Limb (tissue), 2 donors: ENCODE data around the gene UBALD1.
A peak's percentile ranks its signal among the peaks of the same experiment; 100 is the strongest.

Source experiments
- DNase-seq, 2 donors: peaks; one replicate each; pipeline ENCODE4 v3.0.0-alpha.2; 2016; ENCODE audit errors: extremely low spot score in 2 of 2

The UBALD1 gene

DNA sequence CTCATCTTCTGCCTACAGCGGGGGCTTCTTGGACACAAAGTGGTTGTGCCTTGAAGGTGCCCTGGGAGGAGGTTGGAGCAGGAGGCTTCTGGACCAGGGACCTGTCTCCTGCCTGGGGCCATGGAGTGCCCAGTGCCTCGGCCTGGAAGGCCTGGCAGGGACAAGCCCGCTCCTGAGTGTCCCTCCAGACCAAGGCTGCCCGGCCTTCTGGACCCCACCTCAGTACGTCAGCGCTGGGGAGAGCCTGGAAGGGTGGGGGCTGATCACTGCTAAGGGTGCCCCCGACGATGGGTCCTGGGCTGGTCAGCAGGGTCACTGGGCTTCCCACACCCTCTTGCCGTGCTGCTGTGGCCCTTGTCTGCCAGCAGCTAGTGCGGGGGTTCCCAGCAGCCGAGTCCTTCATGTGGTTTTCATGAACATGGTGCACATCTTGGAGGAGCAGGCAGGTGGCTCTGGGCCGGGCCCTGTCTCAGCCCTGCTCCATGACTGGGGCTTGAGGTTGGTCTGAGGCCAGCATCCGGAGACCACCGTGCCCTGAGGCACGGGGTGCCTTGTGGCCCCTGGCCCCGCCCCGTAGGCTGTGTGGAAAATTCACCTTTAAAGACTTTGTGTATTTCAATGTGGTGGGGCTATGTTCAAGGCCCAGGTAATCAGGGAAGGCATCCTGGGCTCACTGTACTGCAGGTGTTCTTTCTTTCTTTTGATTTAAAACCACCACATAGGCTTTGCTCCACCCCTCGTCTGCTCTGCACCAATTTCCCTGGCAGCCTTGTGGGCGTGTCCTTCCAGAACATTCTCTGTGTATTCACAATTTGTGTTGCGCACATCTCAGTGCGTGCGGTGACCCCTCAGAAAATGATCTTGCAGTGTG lies 32.3 kb upstream of the UBALD1 start:
- no peak for DNase-seq

DNA sequence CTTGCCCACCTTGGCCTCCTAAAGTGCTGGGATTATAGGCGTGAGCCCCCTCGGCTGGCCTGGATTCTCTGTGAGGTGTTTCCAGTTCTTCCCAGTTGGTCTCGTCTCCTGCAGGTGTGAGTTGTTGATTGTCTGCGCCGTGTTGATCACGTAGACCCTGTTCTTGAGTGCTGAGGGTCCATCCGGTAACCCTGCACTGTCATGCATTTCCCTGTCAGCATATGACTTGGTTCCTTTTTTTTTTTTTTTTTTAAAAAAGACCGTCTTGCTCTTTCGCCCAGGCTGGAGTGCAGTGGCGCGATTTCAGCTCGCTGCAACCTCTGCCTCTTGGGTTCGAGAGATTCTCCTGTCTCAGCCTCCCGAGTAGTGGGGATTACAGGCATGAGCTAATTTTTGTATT lies 27.2 kb upstream of the UBALD1 start:
- DNase-seq: no peak

DNA sequence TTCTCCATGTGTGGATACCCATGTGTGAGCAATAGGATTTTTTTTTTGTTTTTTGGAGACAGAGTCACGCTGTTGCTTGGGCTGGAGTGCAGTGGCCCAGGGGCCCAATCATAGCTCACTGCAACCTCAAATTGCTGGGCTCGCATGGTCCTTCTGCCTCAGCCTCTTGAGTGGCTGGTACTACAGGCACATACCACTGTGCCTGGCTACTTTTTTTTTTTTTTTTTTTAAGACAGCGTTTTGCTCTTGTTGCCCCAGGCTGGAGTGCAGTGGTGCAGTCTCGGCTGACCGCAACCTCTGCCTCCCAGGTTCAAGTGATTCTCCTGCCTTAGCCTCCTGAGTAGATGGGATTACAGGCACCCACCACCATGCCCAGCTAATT lies 26.6 kb upstream of the UBALD1 start:
- DNase-seq: no peak

DNA sequence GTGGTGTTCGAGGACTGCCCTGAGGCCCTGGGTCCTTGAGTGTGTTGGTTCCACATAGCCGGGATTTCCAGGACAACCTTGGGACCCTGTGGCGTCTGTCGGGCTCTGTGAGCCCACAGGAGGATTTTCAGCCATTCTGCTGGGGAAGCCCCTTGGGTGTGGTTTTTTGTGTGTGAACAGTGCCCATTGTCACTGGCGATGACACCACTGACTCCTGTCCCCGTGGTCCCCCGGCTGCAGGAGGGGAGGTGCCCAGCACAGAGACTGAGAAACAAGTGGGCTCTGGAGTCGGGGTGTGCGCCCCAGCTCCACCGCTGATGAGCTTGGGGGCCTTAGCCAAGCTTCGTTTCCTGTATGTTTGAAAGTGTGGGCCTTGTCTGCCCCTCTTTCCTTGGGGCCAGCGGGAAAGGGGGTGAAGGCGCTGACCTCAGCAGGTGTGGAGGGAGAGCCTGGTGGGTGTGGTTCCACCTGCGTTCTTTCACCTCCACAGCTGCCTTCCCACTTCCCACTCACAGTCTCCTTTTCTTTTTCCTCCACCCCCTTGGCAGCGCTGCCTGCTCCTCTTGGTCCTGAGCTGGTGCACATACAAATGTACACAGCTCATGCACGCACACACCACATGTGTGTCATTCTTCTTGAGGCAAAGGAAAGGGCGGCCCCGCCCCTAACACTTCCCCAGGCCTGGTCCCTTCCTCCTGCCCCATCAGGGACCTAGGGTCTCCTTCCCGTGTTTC lies 26.1 kb upstream of the UBALD1 start:
- DNase-seq: no peak

DNA sequence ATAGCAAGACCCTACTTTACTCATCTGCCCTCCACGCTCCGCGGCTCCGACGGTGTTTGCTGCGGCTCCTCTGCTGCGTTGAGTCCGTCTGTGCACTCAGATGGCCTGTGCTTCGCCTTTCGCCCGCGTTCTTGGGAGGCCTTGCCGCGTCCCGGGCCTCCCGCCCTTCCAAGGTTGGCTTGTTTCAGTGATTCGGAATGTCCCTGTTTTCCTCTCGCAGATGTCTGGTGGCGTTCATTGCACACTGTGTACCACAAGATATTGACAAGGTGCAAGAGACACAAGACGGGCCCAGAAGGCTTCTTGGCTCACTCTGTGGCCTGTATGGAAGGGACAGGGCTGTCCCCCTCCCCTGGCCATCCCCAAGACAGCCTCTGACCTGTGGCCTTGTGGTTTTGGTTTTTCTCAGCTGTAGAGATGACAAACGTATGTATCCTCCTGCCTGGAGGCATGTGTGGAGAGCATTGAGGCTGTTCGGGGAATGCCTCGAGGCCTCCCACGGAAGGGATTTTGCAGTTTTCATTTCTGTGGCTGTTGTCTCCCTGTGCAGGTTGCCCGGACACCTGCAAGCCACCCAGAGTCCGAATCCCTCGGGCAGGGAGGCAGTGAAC lies 25.3 kb upstream of the UBALD1 start:
- DNase-seq: no peak

DNA sequence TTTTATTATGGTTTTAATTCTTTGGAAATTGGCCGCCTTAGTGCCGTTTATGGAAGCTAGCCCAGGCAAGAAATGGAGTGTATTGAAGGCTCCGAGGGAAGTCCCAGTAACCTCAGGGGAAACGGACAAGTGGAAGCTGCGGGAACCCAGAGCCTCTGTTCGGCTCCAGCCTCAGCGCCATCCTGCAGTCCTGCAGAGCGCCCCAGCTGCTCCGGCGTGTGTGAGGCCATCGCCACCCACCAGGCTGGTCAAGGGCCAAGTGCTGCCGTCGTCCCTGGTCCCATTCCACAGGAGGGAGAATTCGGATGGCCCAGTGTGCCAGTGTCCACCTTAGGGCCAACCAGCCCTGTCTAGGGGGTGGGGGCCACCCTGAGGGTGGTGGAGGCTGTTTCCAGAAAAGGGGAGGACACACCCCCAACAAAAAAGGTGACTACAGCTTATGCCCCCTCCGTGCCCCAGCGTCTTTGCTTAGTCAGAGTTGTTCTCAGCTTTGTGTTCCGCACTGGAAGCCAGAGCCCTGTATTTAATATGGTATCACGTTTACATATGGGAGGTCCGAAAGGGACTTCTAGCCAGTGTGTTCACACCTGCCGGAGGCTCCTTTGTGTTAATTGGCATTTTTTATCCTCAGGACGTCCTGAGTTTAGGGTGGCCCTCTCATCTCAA lies 22.9 kb upstream of the UBALD1 start:
- DNase-seq: no peak

DNA sequence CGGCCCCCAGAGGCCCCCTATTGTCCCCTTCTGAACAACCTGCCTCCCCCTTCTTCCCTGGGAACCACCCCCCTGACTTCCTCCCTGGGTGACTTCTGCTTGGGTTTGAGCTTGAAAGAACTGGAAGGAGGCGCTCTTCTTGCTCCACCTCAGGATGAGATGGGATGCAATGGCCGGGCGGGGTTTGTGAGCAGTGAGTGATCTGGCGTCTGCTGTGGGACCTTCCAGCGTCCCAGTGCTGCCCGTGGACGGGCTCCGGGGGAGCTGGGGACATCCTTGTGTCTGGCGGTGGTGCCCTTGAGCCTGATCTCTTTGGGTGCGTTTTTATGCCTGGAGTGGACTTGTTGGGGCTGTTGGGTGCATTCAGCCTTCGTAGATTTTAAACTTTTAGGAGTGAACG lies 21.5 kb upstream of the UBALD1 start:
- DNase-seq: no peak

DNA sequence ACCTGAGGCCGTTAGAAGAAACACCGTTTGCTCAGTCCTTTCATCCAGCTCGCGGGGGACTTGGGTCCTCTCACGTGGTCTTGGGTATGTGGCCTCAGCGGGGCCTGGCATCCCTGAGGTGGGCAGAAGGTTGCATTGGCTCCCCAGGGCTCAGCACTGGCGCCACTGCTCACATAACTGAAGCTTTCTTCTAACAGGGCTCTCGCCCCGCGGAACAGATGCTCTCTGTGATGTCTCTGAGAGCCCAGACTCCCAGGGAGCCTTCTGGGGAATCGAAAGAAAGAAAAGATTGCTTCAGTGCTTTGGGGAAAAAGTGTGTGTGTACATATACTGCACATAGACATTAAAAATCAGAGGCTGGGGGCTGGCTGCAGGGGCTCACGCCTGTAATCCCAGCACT lies 20.1 kb upstream of the UBALD1 start:
- DNase-seq: no peak

DNA sequence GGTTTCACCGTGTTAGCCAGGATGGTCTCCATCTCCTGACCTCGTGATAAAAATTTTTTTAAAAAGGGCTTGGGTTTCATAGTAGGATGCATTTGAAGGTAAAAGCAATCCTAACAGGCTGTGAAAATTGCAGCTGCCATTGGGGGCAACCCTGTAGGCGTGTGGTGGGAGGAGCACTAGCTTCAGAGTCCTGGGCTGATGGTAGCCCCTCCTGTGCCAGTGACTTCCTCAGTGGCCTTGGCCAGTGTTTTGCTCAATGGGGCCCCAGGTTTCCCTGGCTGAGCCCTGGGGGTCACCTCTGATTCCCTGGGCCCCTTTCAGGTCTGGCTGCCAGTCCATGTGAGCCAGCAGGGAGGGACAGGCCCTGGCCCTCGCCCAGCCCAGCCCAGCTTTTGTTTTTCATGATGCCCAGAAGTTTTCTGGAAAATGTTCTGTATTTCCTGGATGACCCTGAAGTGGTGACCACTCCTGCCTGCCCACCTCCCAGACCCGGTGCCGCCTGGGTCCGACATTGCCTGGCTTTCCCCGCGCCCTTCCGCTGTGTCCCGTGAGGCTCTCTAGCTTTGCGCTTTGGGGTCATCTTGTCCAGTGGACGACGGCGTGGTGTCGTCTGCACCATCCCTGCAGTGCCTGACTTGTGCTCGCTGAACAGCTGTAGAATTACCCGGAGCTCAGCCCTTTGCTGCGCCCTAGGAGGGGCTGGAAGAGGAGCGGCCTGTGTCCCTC lies 19.4 kb upstream of the UBALD1 start:
- DNase-seq: no peak

DNA sequence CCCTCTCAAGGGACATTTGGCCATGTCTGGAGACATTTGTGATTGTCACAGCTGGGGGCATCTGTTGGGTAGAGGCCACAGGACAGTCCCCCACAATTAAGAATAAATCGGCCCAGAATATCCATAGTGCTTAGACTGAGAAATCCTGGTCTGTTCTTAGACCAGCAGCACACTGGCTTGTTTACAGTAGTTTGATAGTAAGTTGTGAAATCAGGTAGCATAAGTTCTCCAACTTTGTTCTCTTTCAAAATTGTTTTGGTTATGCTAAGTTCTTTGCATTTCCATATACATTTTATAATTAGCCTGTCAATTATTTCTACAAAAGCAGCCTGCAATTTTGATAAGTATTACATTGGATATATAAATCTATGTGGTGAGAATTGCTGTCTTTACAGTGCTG lies 16.8 kb upstream of the UBALD1 start:
- no peak for DNase-seq

DNA sequence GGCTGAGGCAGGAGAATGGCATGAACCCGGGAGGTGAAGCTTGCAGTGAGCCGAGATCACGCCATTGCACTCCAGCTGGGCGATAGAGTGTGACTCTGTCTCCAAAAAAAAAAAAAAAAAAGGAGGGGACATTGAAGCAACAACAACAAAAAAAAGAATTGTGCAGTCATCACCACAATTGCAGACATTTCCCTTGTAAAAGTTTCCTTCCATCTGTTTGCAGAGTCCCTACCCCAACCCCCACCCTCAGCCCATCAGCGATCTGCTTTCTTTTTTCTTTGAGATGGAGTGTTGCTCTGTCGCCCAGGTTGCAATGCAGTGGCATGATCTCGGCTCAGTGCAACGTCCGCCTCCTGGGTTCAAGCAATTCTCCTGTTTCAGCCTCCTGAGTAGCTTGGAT lies 13.6 kb upstream of the UBALD1 start:
- DNase-seq: no peak

DNA sequence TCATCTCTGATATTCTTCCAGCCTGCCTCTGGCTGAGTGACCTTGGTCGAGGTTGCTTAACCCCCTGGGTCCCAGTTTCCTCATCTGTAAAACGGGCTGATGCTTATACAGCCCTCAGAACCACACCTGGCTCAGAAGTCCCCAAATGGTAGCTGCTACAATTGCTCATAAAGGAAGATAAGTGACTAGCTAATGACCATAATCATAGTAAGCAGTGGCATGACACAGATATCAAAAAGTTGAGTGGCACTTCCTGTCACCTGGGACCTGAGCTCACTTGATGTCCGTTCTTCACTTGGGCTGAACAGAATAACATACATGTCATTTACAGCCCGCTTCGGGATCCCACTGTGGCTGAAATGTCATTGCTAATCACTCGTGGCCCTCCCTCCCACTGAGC lies 11.7 kb upstream of the UBALD1 start:
- no peak for DNase-seq

DNA sequence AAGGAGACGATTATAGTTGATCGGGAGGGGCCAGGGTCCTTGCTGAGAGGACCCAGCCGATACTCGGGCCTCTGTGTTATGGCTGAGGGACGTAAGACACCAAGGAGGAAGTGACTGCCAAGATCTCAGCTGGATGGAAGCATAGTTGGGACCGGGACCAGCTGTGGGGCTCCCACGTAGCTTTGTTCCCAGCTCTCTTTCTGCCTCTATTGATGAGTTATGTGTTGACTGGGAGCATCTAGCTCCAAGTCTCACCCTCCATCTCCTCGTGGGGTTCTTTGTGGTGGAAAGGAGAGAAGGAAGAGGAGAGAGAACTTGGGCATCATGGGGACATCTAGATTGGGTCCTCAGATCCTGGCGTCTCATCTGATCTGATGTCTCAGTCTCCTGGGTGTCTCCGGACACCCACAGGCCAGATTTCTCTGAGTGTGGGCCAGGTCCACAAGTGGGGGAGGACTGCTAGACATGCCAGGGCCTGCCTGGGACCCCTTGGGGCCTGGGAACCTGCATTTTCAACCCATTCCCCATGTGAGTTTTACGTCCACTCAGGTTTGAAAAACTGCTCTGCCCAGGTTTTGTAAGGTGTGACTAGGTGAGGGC lies 11.0 kb upstream of the UBALD1 start:
- DNase-seq: no peak

DNA sequence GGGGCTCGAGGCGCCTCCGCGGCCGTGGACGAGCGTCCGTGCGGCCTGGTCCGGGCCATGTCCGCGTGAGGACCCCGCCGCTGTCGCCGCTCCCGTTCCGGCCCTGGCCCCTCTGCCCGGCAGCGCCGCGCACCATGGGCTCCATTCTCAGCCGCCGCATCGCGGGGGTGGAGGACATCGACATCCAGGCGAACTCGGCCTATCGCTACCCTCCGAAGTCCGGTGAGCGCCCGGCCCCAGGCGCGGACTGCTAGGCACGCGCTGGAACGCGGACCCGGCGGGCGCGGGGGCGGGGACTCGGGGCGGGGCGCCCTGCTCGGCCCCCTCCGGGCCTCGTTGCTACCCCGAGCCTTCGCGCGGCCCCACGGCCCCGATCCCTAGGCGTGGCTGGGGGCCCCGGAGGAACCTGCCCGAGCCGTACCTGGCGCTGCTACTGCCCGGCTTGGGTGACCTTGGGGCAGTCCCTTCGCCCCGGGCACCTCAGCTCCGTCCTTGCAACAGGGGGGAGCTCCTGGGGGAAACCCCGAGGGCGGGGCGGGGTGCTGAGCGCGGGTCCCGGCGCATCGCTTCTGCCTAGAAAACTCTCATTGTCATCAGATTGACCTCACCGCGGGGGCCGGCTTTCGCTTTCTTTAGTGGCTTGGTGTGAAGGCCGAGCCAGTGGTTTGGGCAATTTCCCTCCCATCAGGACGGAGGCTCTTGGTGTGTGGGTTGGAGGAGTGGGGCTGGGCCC lies 10.3 kb upstream of the UBALD1 start:
- DNase-seq: peak in 1 of 2 donors; percentile 73

DNA sequence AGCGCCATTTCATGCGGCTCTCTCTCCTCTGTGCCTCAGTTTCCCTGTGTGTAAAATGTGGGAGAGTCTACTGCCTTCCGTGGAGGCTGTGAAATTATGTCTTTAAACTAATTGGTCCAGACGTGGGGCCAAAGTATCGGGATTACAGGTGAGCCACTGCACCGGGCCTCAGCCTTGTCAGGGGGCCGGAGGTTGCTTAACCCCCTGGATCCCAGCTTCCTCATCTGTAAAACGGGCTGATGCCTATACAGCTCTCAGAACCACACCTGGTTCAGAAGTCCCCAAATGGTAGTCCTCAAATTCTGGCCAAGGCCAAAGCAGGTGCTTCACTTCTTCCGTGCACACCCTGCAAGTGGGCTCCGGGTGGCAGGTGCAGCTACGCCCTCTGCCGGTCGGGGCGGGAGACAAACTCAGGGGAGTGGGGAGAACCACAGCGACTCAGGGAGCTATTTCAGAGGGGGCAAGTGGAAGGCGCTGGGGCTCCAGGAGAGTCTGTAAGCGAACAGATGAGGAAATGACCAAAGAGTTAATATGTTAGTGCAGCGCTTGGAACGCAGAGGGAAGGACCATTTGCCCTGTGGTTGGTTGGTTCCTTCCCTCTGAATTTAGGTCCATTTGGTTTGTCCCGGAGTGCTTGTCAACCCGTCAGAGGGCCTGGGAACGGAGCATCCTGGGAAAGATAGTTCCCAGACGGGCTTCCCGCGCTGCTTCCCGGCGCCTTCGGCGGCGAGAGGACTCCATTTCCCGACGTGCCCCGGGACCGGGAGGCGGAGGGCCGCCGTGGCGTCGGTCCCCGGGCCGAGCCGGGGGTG lies 9.5 kb upstream of the UBALD1 start, which contains the start of gene MGRN1:
Gene MGRN1 (plus strand): TSS at position 812 of the 812 bp plus-strand sequence. CDS start 135 bp downstream, outside the sequence.
- DNase-seq: peak; percentile 96 to 97

DNA sequence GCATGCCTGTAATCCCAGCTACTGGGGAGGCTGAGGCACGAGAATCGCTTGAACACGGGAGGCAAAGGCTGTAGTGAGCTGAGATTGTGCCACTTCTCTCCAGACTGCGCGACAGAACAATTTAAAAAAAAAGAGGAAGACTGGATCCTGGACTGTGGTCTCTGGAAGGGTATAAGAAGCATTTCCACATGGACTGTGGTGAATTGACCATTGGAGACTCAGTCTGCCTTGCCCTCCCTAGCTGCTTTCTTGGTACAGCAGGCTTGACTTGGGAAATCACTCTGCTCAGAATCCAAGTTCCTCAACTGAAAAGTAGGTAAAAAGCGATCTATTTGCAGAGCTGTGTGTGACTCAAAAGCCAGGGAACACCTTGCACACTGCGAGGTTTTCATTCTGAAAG lies 8.9 kb upstream of the UBALD1 start:
- DNase-seq: no peak

DNA sequence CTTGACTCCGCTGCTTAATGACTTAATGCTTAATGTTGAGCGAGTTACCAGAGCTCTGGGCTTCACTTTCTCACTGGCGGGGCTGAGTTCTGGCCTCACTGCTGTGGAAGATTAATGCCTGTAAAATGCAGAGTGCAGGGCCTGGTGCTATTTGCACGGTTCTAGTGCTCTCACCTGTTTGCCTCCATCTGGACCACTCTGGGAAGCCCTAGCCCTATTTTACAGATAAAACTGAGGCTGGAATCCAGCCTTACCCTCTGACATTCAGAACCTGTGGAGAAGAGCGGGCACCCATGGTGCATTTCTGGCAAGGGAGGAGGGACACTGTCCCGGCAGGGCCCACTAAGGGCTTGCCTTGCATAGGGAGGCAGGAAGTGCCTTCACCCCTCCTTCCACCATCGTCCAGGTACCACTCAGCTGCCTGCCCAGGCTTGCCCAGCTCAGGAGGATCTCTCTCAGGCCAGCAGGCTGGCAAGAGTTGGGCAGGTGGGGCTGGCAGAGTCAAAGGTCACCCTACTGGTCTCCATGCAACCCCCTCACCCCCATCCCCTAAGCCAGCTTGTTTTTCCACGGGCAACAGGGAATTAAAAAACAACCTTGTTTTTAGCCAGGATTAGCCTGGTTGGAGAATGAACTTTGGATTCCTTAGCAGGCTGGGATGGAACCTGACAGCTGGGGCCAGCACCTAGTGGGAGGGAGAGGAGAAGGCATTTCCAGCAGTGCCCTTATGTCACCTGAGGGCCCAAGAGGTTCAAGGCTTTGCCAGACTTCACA lies 4.1 kb upstream of the UBALD1 start:
- DNase-seq: no peak

DNA sequence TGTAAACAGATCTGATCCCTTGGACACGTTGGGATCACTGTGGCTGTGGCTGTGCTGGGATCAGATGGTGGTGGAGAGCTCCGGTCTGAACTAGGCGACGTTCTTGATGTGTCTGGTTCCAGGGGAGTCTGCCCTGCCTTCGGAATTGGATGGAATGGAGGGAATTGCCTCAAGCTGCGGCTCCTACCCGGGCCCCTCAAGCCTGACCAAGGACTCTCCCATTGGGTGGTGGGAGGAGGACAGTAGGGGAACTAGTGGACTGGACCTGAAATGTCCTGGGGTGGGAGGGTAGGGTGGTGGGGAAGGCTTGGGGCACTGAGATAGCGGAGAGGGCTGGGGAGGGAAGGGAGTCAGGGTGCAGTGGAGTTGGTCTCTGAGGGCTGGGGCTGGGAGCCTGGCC lies 3.2 kb upstream of the UBALD1 start:
- DNase-seq: no peak
